Measurements from ENCODE around the gene SLC25A2. TPM values are rescaled to one million over a fixed set of nuclear protein-coding genes. Genes with fewer than 3 reads are reported as not detected.
A peak's percentile ranks its signal among the peaks of the same experiment; 100 is the strongest.
"Not testable (repeated sequence)": the region's sequence is repeated elsewhere in the genome, so short reads cannot be mapped to it uniquely, and the experiment has no call there.

SLC25A2 gene
- total RNA-seq, 2 experiments from 2014 or later, result 0.22 TPM; not detected in 1

DNA sequence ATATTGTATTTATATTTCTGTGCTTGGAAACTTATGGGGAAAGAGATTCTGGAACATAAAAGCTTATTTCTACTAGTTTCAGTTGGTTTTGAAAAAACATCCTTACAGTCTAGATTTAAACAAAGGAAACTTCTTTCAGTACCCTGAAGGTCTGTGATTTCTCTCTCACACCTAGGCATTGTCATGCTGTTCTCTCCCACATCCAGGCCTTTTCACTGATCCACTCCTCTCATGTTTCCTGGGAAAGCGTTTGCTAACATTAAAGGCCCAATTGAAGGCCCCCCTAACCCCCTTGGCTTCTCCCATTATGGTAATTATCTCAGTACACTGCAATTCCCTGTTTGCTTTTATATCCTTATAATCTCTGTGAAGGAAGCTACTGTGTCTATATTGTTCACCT is 38.9 kb upstream of the SLC25A2 start:
- Mint-ChIP-seq H3K36me3 (ENCODE audit: low read depth) (peaks cover 45% of the 10 kb centered on the region), H3K9me3 (peaks cover 18% of the 10 kb centered on the region), H3K27me3 (peaks cover 87% of the 10 kb centered on the region), H3K4me1 (ENCODE audit: low read depth) (no peaks in the 10 kb centered on the region), H3K27ac (no peak overlapping the region), H3K4me3 (no peak overlapping the region)
- Histone ChIP-seq H3K36me3 (ENCODE audit: insufficient read depth, low read length) (no peaks in the 10 kb centered on the region), H3K9me3 (ENCODE audit: control insufficient read depth in 1 of 2, insufficient read depth in 1 of 2, low read length in 2 of 2) (peaks cover 46 to 58% of the 10 kb centered on the region in 2 experiments), H3K4me1 (ENCODE audit: insufficient read depth, low read length) (no peaks in the 10 kb centered on the region), H3K4me3 (ENCODE audit: low read length) (no peak overlapping the region), H3K27ac (ENCODE audit: low read depth in 1 of 2, low read length in 2 of 2) (no peak overlapping the region), H3K27me3 (ENCODE audit: control insufficient read depth in 1 of 2, insufficient read depth in 2 of 2, low read length in 2 of 2) (peaks cover 58 to 62% of the 10 kb centered on the region in 2 experiments)
- CTCF ChIA-PET, result interaction anchor here (1.0 to 1.7 kb wide), 2 partner anchors 23 to 215 kb away, joined by 3 to 6 read pairs; partner anchors contain the start of gene TAF7
- TF ChIP-seq, protein P1, sequence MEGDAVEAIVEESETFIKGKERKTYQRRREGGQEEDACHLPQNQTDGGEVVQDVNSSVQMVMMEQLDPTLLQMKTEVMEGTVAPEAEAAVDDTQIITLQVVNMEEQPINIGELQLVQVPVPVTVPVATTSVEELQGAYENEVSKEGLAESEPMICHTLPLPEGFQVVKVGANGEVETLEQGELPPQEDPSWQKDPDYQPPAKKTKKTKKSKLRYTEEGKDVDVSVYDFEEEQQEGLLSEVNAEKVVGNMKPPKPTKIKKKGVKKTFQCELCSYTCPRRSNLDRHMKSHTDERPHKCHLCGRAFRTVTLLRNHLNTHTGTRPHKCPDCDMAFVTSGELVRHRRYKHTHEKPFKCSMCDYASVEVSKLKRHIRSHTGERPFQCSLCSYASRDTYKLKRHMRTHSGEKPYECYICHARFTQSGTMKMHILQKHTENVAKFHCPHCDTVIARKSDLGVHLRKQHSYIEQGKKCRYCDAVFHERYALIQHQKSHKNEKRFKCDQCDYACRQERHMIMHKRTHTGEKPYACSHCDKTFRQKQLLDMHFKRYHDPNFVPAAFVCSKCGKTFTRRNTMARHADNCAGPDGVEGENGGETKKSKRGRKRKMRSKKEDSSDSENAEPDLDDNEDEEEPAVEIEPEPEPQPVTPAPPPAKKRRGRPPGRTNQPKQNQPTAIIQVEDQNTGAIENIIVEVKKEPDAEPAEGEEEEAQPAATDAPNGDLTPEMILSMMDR (IDR thresholded peaks at IDR 0.05), result no peak
- no peak for DNase-seq
- no peak for ATAC-seq (ENCODE audit: poor library complexity)
- intact Hi-C loops (cut with DNase I, micrococcal nuclease), result no loop called here
- POLR2A ChIA-PET, result no interaction called here

GRCh38 chr5:141340781-141341354 is 37.0 kb upstream of the SLC25A2 start:
- H3K4me3 ChIP-seq (ENCODE audit: low read length); H3K27ac ChIP-seq (ENCODE audit: low read depth in 1 of 2, low read length in 2 of 2); H3K4me1 ChIP-seq (ENCODE audit: insufficient read depth, low read length); ATAC-seq (ENCODE audit: poor library complexity); DNase-seq; H3K4me1 Mint-ChIP-seq (ENCODE audit: low read depth); intact Hi-C loops (cut with DNase I, micrococcal nuclease); H3K27ac Mint-ChIP-seq; H3K4me3 Mint-ChIP-seq; CTCF ChIA-PET; POLR2A ChIA-PET; H3K36me3 ChIP-seq (ENCODE audit: insufficient read depth, low read length): not testable (repeated sequence)
- H3K27me3 ChIP-seq (ENCODE audit: control insufficient read depth in 1 of 2, insufficient read depth in 2 of 2, low read length in 2 of 2), result peaks cover 55 to 62% of the 10 kb centered on the region in 2 experiments
- Mint-ChIP-seq H3K27me3 (peaks cover 88% of the 10 kb centered on the region), H3K36me3 (ENCODE audit: low read depth) (peaks cover 54% of the 10 kb centered on the region), H3K9me3 (peaks cover 28% of the 10 kb centered on the region)
- peaks cover 47 to 64% of the 10 kb centered on the region in 2 experiments for H3K9me3 ChIP-seq (ENCODE audit: control insufficient read depth in 1 of 2, insufficient read depth in 1 of 2, low read length in 2 of 2)

DNA sequence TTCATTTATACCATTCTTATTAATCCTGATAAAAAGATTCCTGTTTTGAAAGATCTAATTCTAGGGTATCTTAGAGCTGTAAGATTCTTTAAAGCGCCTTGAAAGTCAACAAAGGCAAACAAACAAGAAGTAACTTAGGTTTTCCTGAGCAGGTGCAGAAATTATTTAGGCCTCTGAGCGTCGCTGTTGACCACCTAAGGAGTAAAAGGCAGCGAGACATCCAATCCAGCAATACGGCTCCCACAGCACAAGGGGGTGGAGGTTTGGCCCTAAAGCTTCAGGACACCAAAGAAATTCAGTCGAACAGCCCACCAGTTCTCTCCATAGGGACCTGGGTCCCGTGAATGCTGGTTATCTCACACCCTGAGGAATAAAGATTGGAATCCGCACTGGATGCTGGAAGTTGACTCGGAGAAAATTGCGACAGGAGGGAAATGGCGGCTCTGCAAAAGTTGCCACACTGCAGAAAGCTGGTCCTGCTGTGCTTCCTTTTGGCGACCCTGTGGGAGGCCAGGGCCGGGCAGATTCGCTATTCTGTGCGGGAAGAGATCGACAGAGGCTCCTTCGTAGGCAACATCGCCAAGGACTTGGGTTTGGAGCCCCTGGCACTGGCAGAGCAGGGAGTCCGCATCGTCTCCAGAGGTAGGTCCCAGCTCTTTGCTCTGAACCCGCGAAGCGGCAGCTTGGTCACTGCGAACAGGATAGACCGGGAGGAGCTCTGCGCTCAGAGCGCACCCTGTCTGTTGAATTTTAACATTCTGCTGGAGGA is 34.9 kb upstream of the SLC25A2 start, which contains the start of gene PCDHGA2:
PCDHGA2 (plus strand) TSS at position 223 of the 769 bp plus-strand sequence.
- Histone ChIP-seq H3K4me3 (ENCODE audit: low read length) (no peak within 1 kb of the TSS), H3K27ac (ENCODE audit: low read depth in 1 of 2, low read length in 2 of 2) (no peak within 1 kb of the TSS), H3K4me1 (ENCODE audit: insufficient read depth, low read length) (no peaks in the 10 kb centered on the region), H3K9me3 (ENCODE audit: control insufficient read depth in 1 of 2, insufficient read depth in 1 of 2, low read length in 2 of 2) (peaks cover 34 to 54% of the 10 kb centered on the region in 2 experiments), H3K27me3 (ENCODE audit: control insufficient read depth in 1 of 2, insufficient read depth in 2 of 2, low read length in 2 of 2) (peaks cover 45 to 66% of the 10 kb centered on the region in 2 experiments), H3K36me3 (ENCODE audit: insufficient read depth, low read length) (no peaks in the 10 kb centered on the region)
- ATAC-seq (ENCODE audit: poor library complexity) (no peak), DNase-seq (peak in 2 of 14 experiments; percentile 6 to 21)
- intact Hi-C loops (cut with DNase I, micrococcal nuclease), result no loop called here
- ChIA-PET CTCF (interaction anchor here (1.0 to 1.5 kb wide), 4 partner anchors 8 to 219 kb away, joined by 3 to 4 read pairs (median 4); partner anchors contain the start of genes PCDHGA1, PCDHGB1 and TAF7), POLR2A (interaction anchor here (1.9 kb wide), 1 partner anchor 18 kb away, joined by 7 read pairs; the partner anchor contains the start of gene TAF7)
- H3K27me3 Mint-ChIP-seq, result peaks cover 94% of the 10 kb centered on the region
- H3K4me1 Mint-ChIP-seq (ENCODE audit: low read depth), result no peaks in the 10 kb centered on the region
- H3K36me3 Mint-ChIP-seq (ENCODE audit: low read depth), result peaks cover 56% of the 10 kb centered on the region
- no peak within 1 kb of the TSS for H3K27ac Mint-ChIP-seq
- no peak within 1 kb of the TSS for H3K4me3 Mint-ChIP-seq
- H3K9me3 Mint-ChIP-seq, result peaks cover 32% of the 10 kb centered on the region
- TF ChIP-seq, protein P1 (IDR thresholded peaks at IDR 0.05), result no peak

GRCh38 chr5:141332571-141332970 is 28.7 kb upstream of the SLC25A2 start:
- intact Hi-C loops (cut with DNase I, micrococcal nuclease); POLR2A ChIA-PET; H3K36me3 ChIP-seq (ENCODE audit: insufficient read depth, low read length); DNase-seq; ATAC-seq (ENCODE audit: poor library complexity); H3K4me1 ChIP-seq (ENCODE audit: insufficient read depth, low read length); H3K4me1 Mint-ChIP-seq (ENCODE audit: low read depth); CTCF ChIA-PET; H3K27ac Mint-ChIP-seq; H3K4me3 ChIP-seq (ENCODE audit: low read length); H3K4me3 Mint-ChIP-seq; H3K27ac ChIP-seq (ENCODE audit: low read depth in 1 of 2, low read length in 2 of 2): not testable (repeated sequence)
- H3K9me3 ChIP-seq (ENCODE audit: control insufficient read depth in 1 of 2, insufficient read depth in 1 of 2, low read length in 2 of 2), result peaks cover 38 to 61% of the 10 kb centered on the region in 2 experiments
- peaks cover 96% of the 10 kb centered on the region for H3K27me3 Mint-ChIP-seq
- peaks cover 50 to 65% of the 10 kb centered on the region in 2 experiments for H3K27me3 ChIP-seq (ENCODE audit: control insufficient read depth in 1 of 2, insufficient read depth in 2 of 2, low read length in 2 of 2)
- peaks cover 49% of the 10 kb centered on the region for H3K36me3 Mint-ChIP-seq (ENCODE audit: low read depth)
- H3K9me3 Mint-ChIP-seq, result peaks cover 27% of the 10 kb centered on the region
